GM18508 (cell line): ENCODE results near the gene ULBP2.

ENCODE experiments used
- ATAC-seq: cut with Tn5 transposase; IDR thresholded peaks from one replicate; pipeline ENCODE4 v1.9.1; 2021; ENCODE audit warnings: moderate number of reproducible peaks; ENCODE audit not compliant: insufficient read depth, unreplicated experiment

The ULBP2 gene, protein sequence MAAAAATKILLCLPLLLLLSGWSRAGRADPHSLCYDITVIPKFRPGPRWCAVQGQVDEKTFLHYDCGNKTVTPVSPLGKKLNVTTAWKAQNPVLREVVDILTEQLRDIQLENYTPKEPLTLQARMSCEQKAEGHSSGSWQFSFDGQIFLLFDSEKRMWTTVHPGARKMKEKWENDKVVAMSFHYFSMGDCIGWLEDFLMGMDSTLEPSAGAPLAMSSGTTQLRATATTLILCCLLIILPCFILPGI

DNA sequence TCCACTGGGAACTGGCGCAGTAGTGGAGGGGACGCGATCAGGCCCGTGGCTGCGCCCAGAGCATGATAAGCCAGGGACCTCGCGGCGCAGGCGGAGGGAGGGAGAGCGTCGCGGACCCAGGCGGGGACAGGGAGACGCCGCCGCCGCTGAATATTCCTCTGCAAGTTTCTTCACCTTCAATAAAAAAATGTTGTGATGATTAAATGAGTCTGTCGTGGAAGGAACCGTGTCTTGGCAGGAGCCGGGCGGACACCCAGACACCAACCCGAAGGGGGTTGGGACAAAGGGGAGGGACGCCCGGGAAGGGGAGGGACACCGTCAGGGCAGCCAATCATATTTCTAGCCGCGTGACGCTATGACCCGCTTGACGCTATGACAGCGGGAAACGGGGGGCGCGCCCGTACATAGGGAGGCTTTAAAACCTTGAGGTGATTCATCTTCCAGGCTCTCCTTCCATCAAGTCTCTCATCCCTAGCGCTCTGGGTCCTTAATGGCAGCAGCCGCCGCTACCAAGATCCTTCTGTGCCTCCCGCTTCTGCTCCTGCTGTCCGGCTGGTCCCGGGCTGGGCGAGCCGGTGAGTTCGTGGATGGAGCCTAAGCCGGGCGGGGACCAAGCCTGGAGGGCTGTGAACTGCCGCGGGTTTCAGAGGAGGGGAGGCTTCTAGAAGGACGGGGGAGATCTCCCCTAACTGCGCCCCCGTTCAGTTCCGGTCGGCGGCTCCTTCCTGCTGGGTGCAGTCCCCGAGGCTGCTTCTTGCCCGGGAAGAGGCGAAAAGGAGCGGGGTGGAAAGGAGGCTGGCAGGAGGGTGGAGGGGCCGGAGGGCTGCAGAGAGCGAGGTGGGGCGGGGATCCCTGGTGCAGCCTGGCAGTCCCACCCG, at the start of gene ULBP2:
Gene ULBP2, plus strand, starts transcription at position 432 of the 878 bp plus-strand sequence. Its CDS starts 59 bp downstream, at position 491.
- ATAC-seq: no peak

DNA sequence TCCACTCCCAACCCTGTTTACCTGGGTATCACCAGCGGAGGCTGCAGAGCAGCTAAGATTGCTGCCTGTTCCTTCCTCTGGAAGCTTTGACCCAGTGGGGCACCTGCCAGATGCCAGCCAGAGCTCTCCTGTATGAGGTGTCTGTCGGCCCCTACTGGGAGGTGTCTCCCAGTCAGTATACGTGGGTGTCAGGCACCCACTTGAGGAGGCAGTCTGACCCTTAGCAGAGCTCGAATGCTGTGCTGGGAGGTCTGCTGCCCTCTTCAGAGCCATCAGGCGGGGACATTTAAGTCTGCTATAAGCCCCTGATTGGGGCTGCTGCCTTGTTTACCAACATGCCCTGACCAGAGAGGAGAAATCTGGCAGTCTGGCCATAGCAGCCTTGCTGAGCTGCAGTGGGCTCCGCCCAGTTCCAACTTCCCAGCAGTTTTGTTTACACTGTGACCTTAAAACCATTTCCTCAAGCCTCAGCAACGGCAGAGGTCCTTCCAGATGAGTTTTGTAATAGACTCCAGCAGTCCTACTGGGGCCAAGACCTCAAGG, 46.7 kb upstream of the ULBP2 start:
- ATAC-seq: no peak

DNA sequence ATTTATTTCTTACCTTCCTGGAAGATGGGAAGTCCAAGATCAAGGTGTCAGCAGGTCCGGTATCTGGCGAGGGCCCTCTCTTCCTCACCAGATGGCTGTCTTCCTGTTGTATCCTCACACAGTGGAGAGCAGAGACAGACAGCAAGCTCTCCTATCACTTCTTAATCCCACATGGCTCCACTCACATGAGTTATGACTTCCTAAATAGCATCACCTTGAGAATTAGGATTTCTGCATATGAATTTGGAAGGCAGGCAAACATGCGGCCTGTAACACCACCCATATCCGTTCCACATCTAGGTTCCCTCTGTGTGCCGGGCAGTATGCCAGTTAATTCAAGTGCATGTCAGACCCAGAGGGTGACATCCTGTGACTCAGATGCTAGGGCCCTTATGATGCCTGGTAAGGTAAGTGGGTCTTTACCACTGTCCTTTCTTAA, 46.0 kb upstream of the ULBP2 start:
- ATAC-seq: no peak

DNA sequence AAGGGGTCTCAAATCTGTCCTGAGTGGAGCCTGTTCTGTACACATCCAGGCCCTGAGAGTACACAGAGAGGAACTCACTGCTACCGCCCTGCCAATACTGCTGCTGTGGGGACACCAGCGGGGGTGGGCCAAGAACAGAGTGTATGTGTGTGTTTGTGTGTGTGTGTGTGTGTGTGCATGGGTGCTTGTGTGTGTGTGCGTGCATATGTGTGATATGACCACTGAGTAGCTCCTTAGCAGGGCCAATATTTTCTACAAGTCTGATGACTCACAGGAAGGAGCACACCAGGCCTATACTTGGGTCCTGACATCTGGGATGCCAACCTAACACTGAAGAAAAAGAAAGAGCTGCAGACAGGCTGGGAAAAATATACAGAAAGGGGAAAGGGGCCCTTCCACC, 45.3 kb upstream of the ULBP2 start:
- ATAC-seq: no peak

DNA sequence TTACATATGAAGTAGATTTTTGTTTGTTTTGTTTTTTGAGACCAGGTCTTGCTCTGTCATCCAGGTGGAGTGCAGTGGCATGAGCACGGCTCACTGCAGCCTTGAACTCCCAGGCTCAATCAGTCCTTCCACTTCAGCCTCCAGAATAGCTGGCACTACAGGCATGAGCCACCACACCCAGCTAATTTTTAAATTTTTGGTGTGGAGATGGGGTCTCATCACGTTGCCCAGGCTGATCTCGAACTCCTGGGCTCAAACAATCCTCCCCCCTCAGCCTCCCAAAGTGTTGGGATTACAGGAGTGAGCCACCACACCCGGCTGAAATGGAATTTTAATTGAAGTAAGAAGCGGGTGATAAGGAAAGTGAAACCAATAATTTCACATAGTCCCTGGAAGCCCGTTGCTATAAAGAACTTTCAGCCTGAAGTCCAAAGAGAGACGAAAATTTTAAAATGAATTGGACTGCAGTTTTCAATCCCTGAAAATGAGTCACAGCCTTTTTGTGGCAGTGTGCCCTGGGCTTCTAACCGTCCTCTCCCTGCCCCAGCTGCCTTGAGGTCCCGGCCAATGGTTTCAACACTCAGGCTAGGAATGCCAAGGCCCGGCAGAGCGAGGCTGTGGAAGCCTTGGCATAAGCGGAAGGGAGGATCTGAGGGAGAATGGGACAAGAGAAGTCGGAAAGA, 44.7 kb upstream of the ULBP2 start:
- no peak for ATAC-seq

DNA sequence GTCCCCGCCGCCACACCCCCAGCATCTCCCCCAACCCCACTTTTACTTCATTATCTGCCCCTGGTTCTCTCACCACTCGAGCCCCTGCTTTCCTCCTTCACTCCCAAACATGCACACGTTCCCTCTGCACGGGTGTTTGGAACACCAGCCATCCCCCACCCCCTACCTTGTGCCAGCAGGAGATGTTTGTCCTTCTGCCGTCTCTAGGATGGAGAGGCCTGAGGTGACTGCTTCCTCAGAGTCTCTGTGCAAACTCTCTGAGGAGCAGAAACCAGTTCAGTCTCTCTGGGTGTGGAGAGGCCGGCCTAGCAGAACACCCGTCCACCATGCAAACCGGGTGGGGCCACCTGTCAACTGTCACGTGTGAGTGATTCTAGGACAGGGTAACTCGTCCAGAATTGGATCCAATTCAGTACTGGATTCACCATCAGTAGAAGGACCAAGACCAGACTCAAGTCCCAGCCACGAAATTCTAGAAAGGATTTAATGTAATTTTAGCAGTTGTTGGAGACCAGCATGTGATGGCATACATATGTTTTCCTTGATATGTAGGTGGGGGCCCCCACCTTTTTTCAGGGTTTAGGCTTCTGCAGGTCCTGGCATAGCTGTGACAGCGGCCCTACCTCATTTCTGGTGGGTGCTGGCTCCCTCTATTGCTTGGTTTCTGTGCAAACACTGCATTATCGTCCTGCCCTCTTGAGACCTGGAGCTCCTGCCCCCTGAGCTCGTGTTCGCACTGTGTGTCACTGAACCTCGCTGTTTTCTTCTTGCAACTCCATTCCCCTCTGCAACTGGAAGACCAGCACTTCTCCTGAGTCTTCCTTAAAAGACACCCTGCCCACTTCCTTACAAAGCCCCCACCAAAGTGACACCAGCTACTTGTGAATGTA, 43.7 kb upstream of the ULBP2 start, which contains the start of gene RAET1E:
Gene RAET1E, minus strand, starts transcription at position 259 of the 890 bp plus-strand sequence. CDS start 7,212 bp downstream, outside the sequence.
- ATAC-seq: no peak

DNA sequence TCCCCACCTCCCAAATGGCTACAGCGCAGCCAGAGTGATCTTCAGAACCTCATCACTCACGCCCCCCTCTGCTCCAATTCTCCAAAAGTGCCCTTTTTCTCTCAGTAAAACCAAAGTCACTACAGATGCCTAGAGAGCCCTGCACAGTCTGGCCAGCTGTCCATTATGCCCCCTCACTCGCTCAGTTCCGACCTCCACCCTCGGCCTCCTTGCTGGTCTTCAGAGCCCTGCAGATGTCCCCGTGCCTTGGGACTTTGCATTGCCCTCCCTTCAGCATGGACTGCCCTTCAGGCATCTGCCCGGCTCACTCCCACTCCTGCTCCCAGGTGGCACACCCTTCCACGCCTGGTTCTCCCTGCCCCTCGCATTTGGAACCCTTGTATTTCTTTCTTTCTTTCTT, 42.8 kb upstream of the ULBP2 start:
- no peak for ATAC-seq

DNA sequence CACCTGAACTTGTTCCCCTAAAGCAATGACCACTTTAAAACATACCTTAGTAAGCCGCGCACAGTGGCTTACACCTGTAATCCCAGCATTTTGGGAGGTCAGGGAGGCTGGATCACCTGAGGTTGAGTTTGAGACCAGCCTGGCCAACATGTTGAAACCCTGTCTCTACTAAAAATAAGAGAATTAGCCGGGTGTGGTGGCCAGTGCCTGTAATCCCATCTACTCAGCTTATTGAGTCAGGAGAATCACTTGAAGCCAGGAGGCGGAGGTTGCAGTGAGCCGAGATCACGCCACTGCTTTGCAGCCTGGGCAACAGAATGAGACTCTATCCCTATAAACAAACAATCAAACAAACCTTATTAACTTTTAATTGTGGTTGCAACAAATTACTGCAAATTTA, 42.3 kb upstream of the ULBP2 start:
- ATAC-seq: no peak

DNA sequence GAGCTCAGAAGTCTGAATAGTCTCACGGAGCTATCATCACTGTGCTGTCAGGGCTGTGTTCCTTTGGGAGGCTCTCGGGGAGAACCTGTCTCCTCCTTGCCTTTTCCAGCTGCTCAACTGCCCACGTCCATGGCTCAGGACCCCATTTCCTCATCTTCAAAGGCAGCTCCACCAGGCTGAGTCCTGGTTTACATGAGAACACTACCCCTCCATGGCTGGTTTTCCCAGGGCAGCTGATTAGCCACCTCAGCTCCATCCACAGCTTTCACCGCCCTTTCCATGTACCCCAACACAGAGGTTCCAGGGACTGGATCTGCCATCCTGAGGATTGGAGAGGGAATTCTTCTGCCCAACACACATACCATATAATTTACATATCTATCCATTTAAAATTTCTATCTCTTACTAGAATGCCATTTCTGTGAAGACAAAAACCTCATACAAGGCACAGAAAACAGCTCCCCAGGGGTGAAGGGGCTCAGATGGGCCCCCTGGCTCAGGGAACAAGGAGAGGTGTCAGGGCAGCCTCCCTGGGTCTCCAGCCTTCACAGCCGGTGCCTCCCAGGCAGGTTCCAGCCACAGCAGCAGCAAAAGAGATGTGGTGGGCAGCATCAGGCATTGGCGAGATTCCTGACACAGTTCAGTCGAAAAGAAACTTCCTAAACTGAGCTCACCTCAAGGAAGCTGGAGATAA, 41.7 kb upstream of the ULBP2 start:
- ATAC-seq: no peak

DNA sequence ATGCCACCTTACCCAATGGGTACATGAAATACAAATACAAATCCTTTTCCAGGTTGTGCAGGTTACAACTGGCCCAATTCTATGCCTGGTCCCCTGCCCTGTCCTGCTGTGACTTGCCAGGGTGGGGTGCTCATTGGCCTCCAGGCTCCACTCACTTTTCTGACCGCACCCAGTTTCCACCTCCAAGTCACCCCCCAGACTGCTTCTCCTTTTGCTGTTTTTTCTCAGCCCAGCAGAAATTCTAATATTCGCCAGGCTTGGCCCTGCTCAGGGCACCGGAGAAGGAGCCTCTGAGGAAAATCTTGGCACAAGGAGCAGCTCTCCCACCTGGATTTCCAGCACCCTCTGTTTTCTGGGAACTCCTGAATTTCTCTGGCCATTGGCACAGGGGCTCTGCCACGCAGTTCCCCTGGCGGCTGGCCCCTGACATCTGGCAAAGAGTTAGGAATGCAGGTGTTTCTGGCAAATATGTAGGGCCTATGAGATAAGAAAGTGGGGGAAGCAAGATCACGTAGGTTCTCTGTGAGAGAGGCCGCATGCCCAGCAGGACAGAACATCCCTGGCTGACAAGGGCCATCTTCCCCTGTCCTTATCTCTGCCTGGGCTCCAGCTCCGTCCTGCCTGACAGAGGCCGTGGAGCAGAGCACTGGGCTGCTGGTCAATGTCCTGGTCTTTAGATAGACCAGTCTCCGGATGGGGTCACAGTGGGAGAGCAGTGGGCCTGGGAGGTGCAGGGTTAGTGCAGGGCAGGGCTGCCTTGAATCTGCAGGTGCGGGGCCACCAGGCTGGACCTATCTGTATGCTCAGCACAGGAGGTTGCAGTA, 41.0 kb upstream of the ULBP2 start:
- ATAC-seq: no peak

DNA sequence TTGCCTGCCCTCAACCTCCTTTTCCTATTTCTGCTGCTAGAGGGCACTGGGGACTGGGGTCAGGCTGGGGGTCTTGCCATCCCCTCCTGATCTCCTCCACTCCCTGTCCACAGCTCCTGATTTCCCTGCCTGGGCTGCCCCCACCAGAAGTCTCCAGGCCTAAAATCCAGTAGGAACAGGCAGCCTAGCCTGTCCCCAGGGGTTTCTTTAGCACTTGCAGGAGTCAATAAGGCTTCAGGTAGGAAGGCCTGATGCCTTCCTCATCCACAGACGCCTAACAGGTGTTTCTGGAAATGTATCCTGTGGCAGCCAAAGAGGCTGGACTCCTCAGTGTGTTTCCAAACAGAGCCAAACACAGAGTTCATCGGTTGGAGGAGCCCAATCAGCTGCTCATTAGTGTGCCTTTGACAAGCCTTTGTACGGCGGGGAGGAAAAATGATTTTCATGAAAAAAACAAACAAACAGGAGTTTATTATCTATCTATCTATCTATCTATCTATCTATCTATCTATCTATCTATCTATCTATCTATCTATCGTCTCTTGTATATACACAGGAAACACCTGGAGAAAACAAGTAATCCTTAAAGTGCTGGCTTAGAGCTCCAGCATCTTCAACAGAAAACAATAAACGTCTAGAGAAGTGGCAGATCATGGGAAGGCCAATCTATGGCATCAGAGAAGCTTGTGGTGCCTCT, 40.2 kb upstream of the ULBP2 start:
- ATAC-seq: no peak

DNA sequence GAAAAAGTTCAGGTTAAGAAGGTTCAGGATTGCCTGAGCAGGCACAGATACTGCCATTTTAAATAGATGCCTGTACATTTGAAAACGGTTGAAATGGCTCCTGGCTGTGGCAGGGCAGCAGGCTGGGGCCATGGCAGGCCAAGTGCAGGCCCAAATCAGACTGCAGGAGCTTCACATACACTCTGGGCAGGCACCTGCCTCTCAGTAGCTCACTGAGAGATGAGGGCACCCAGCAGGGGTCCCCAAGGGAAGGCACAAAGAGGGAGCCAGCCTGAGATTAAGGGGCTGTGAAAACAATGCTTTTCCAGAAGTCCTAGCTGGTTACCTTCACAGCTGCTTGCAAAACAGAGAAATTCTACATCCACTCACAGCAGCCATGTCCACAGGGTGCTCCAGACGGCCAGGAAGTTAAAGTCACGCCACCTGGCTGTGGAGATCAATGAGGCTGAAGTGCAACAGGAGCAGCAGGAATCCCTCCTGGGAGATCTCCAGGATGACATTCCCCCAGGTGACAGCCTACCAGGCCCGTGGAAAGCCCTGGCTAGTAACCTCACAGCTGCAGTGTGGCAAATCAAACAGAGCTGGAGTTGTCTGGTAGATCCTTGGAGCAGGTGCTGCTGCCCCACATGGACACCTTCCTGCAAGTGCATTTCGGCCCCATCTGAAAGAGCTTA, 37.7 kb upstream of the ULBP2 start:
- ATAC-seq: no peak

DNA sequence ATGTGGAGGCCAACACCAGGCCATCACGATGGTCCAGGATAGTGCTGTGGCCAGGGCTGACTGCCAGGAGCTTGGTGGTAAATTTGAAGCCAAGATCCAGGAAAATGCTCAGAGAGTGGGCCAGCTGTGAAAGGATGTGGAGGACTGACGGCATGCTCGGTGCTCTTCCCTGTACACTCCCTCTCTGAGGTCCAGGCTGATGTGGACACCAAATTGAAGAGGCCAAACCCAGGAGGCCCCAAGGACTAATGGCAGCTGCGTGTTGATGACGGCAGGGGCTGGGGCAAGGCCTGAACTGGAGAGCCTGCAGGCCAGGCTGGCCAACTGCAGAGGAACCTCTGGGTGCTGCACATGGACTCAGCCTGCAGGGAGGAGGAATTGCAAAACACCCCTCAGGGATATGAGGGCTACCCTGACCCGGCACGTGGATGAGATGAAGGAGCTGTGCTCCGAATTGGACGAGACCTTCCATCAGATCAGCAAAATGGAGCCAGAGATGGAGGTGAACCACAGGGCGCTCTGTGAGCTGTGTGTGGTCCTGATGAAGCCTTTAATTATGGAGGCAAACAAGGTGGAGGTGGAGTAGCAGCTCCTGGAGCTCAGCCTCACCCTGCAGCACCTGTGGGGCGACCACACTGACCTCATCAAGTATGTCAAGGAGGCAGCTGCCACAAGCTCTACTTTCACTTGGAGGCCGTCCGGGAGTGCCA, 37.0 kb upstream of the ULBP2 start:
- no peak for ATAC-seq

DNA sequence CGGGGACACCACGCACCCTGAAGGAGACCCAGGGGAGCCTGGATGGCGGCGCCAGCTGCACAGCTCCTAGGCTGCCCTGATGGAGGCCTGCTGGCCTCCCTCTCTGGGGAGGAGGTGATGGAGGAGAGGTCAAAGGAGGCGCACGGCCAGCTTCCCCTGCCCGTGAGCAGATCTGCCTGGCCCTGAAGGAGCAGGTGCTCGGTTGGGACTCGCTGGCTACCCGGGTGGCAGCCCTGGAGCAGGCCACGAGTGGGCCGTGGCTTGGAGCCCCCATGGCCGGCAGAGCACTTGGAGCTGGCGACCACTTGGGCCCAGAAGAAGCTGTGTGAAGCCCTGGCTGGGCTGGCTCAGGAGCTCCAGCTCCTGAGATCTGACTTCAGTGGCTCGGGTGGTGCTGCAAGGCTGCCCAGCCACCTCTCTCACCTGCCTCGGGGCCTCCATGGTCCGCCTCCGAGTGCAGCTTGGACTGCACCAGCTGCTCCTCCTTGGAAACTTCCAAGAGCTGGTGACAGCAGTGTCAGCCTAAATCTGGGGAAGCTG, 36.4 kb upstream of the ULBP2 start:
- ATAC-seq: no peak

DNA sequence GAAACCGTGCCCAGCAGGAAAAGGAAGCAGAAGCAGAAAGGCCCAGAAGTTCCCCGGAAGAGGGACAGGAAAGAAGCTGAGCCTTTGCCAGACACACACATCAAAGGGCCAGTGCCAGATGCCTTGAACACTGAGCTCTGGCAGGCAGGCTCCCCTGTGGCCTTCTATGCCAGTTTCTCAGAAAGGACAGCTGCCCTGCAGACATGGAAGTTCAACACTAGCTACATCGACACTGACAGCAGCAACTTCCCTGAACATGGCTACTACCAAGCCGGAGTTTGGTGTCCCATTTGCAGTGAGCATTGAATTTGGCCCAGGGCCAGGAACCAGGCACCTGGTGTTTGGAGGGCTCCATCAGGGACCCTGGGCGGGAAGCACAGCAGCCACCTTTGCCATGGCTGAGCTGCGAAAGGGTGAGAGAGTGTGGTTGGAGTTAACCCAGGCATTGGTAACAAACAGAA, 35.9 kb upstream of the ULBP2 start:
- no peak for ATAC-seq

DNA sequence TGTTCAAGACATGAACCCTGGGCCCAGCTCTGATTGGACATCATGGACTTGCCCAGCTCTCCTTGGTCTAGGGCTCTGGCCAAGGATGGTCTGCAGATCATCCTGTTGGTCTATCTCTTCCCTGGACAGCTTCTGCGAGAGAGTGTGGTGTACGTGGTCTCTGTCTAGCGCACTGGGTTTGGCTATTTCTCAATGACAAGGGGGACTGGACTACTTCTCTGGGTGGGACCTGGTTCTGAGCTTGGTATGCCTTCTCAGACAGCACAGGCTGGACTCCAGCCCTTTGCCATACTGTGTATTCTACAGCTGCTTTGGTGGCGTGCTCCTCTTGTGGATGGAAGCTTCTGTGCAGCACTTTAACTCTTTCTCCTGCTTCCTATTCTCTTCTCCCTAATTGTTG, 35.4 kb upstream of the ULBP2 start:
- no peak for ATAC-seq
